ENCODE data around the gene KRTAP3-3. TPM values are rescaled to one million over a fixed set of nuclear protein-coding genes. Genes with fewer than 3 reads are reported as not detected.
"Not testable (repeated sequence)": the region's sequence is repeated elsewhere in the genome, so short reads cannot be mapped to it uniquely, and the experiment has no call there.

KRTAP3-3 gene
- total RNA-seq (not detected), polyA plus RNA-seq (not detected)
- long read RNA-seq, donor 1, result 0 reads
- long read RNA-seq, donor 2, result 0 reads

- Histone ChIP-seq H3K27ac (no peak within 1 kb of the TSS), H3K36me3 (ENCODE audit: insufficient read depth in 1 of 2, low read depth in 1 of 2) (no peaks in the 10 kb centered on the region), H3K4me3 (no peak within 1 kb of the TSS), H3K4me1 (no peaks in the 10 kb centered on the region), H3K9me3 (no peaks in the 10 kb centered on the region), H3K27me3 (ENCODE audit: insufficient read depth in 3 of 3, low read length in 2 of 3) (peaks cover 0 to 4% (median 0%) of the 10 kb centered on the region in 3 donors)
- 28 to 35% (median 28%) methylated on average over 4 of the region's 4 CpGs for WGBS, 3 donors
- intact Hi-C loops (cut with DNase I), result no loop called here
- TF ChIP-seq CTCF (IDR thresholded peaks at IDR 0.05), result no peak
- ATAC-seq (no peak), DNase-seq (no peak)
Measured at GRCh38 chr17:40993839-40994238, at the start of gene KRTAP3-3. KRTAP3-3 (minus strand) TSS chr17:40994164; CDS start chr17:40994097, 67 bp downstream.

- intact Hi-C loops (cut with DNase I), result no loop called here
- Histone ChIP-seq H3K27me3 (ENCODE audit: insufficient read depth in 3 of 3, low read length in 2 of 3) (peaks cover 2 to 7% (median 2%) of the 10 kb centered on the region in 3 donors), H3K4me1 (no peaks in the 10 kb centered on the region), H3K27ac (no peak overlapping the region), H3K4me3 (no peak overlapping the region), H3K9me3 (no peaks in the 10 kb centered on the region), H3K36me3 (ENCODE audit: insufficient read depth in 1 of 2, low read depth in 1 of 2) (no peaks in the 10 kb centered on the region)
- DNase-seq (no peak), ATAC-seq (no peak)
- WGBS, 3 donors, result 95 to 100% (median 99%) methylated on average over 1 of the region's 1 CpG
- no peak for TF ChIP-seq CTCF (IDR thresholded peaks at IDR 0.05)
Measured at GRCh38 chr17:41042953-41043352, 49.0 kb upstream of the KRTAP3-3 start.

DNA sequence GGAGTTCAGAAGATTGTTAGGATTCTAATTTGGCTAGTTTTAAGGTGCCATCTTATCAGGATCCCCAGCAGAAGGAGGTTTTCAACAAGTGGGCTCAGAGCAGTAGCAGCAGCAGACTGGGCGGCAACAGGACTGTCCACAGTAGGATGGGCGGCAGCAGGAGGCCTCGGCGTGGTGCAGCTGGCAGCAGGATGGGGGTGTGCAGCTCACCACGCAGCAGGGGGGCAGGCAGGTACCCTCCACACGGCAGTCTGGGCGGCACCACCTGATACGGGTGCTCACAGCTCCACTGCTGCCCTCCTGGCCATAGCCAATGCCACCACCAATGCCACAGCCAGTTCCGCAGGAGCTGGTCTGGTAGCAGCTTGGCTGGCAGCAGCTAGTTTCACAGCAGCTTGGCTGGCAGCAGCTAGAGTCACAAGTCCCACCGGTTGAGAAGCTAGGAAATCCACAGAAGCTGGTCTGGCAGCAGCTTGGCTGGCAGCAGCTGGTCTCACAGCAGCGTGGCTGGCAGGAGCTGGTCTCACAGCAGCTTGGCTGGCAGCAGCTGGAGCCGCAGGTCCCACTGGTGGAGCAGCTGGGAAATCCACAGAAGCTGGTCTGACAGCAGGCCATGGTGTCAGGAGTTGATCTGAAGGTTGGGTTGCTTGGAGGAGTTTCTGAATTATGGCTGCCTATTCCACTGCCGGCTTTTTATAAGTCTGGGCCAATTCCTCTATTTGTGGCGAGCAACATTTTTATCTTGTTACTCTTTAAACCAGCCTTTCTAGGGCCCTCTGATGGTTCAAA is 47.0 kb upstream of the KRTAP3-3 start, which contains the start of gene KRTAP1-1:
TSS of gene KRTAP1-1 (minus strand) at position 668 of the 789 bp plus-strand sequence. CDS start at position 615, 53 bp downstream.
- H3K9me3 ChIP-seq; DNase-seq; H3K4me1 ChIP-seq; intact Hi-C loops (cut with DNase I); H3K4me3 ChIP-seq; H3K27ac ChIP-seq; H3K36me3 ChIP-seq (ENCODE audit: insufficient read depth in 1 of 2, low read depth in 1 of 2); H3K27me3 ChIP-seq (ENCODE audit: insufficient read depth in 3 of 3, low read length in 2 of 3); ATAC-seq: not testable (repeated sequence)
- WGBS, 3 donors, result 36 to 55% (median 41%) methylated on average over 11 to 14 of the region's 14 CpGs

- Histone ChIP-seq H3K36me3 (ENCODE audit: insufficient read depth in 1 of 2, low read depth in 1 of 2) (no peaks in the 10 kb centered on the region), H3K4me1 (no peaks in the 10 kb centered on the region), H3K4me3 (no peak overlapping the region), H3K27me3 (ENCODE audit: insufficient read depth in 3 of 3, low read length in 2 of 3) (peaks cover 0 to 5% (median 2%) of the 10 kb centered on the region in 3 donors), H3K27ac (no peak overlapping the region), H3K9me3 (no peaks in the 10 kb centered on the region)
- WGBS, 3 donors, result 78 to 87% (median 84%) methylated on average over 2 of the region's 2 CpGs
- DNase-seq, result no peak
- intact Hi-C loops (cut with DNase I), result no loop called here
- ATAC-seq, result no peak
- no peak for TF ChIP-seq CTCF (IDR thresholded peaks at IDR 0.05)
Measured at GRCh38 chr17:41037853-41038350, 43.9 kb upstream of the KRTAP3-3 start.

GRCh38 chr17:41034346-41034935 is 40.5 kb upstream of the KRTAP3-3 start, which contains the start of gene KRTAP1-3:
KRTAP1-3 (minus strand) TSS chr17:41034874; CDS start chr17:41034821, 53 bp downstream.
- H3K36me3 ChIP-seq (ENCODE audit: insufficient read depth in 1 of 2, low read depth in 1 of 2); H3K4me3 ChIP-seq; DNase-seq; ATAC-seq; H3K4me1 ChIP-seq; H3K9me3 ChIP-seq; intact Hi-C loops (cut with DNase I); H3K27ac ChIP-seq: not testable (repeated sequence)
- H3K27me3 ChIP-seq (ENCODE audit: insufficient read depth in 3 of 3, low read length in 2 of 3), result peaks cover 0 to 14% (median 7%) of the 10 kb centered on the region in 3 donors
- 47 to 67% (median 55%) methylated on average over 8 to 10 of the region's 10 CpGs for WGBS, 3 donors

All from psoas muscle (tissue), 8 donors.